ENCODE measurements around the gene GANC.
"Not testable (repeated sequence)": the region's sequence is repeated elsewhere in the genome, so short reads cannot be mapped to it uniquely, and the experiment has no call there.

The GANC gene

GRCh38 chr15:42329992-42330391, 57.0 kb downstream of the GANC start:
- Histone ChIP-seq H3K9ac (ENCODE audit: low read depth, low read length, poor library complexity, severe bottlenecking) (no peak overlapping the region), H3K9me3 (ENCODE audit: insufficient read depth, low read depth, low read length) (no peaks in the 10 kb centered on the region), H3K79me2 (ENCODE audit: insufficient read depth, low read length) (no peaks in the 10 kb centered on the region), H3K27me3 (ENCODE audit: insufficient read depth, low read length, poor library complexity, severe bottlenecking) (no peaks in the 10 kb centered on the region), H4K20me1 (ENCODE audit: insufficient read depth, low read length, poor library complexity, severe bottlenecking) (no peaks in the 10 kb centered on the region), H3K4me3 (ENCODE audit: low read length, poor library complexity, severe bottlenecking) (no peak overlapping the region), H3K4me2 (ENCODE audit: low read depth, low read length, poor library complexity, severe bottlenecking) (no peak overlapping the region), H2AFZ (ENCODE audit: low read length) (no peak overlapping the region), H3K4me1 (ENCODE audit: insufficient read depth, low read length, poor library complexity, severe bottlenecking) (no peaks in the 10 kb centered on the region), H3K36me3 (ENCODE audit: insufficient read depth, low read length) (no peaks in the 10 kb centered on the region), H3K9me2 (replicated peaks; ENCODE audit: low read depth, low read length) (no peaks in the 10 kb centered on the region), H3F3A (ENCODE audit: low read depth) (no peaks in the 10 kb centered on the region)
- no peak for TF ChIP-seq CTCF (conservative IDR thresholded peaks at IDR 0.05; ENCODE audit: low read length)
- TF ChIP-seq EZH2phosphoT487 (IDR thresholded peaks at IDR 0.05; ENCODE audit: borderline replicate concordance) = no peak

GRCh38 chr15:42331235-42331634, 58.2 kb downstream of the GANC start:
- Histone ChIP-seq H3K4me1 (ENCODE audit: insufficient read depth, low read length, poor library complexity, severe bottlenecking) (no peaks in the 10 kb centered on the region), H3K27me3 (ENCODE audit: insufficient read depth, low read length, poor library complexity, severe bottlenecking) (no peaks in the 10 kb centered on the region), H3K79me2 (ENCODE audit: insufficient read depth, low read length) (no peaks in the 10 kb centered on the region), H3K36me3 (ENCODE audit: insufficient read depth, low read length) (no peaks in the 10 kb centered on the region), H3K4me3 (ENCODE audit: low read length, poor library complexity, severe bottlenecking) (no peak overlapping the region), H3K9ac (ENCODE audit: low read depth, low read length, poor library complexity, severe bottlenecking) (no peak overlapping the region), H3F3A (ENCODE audit: low read depth) (no peaks in the 10 kb centered on the region), H3K4me2 (ENCODE audit: low read depth, low read length, poor library complexity, severe bottlenecking) (no peak overlapping the region), H3K9me2 (replicated peaks; ENCODE audit: low read depth, low read length) (no peaks in the 10 kb centered on the region), H3K9me3 (ENCODE audit: insufficient read depth, low read depth, low read length) (no peaks in the 10 kb centered on the region), H4K20me1 (ENCODE audit: insufficient read depth, low read length, poor library complexity, severe bottlenecking) (no peaks in the 10 kb centered on the region), H2AFZ (ENCODE audit: low read length) (no peak overlapping the region)
- no peak for TF ChIP-seq EZH2phosphoT487 (IDR thresholded peaks at IDR 0.05; ENCODE audit: borderline replicate concordance)

- no peaks in the 10 kb centered on the region for H3K4me1 ChIP-seq (ENCODE audit: insufficient read depth, low read length, poor library complexity, severe bottlenecking)
- no peaks in the 10 kb centered on the region for H3F3A ChIP-seq (ENCODE audit: low read depth)
- no peaks in the 10 kb centered on the region for H3K9me3 ChIP-seq (ENCODE audit: insufficient read depth, low read depth, low read length)
- no peak overlapping the region for H3K4me3 ChIP-seq (ENCODE audit: low read length, poor library complexity, severe bottlenecking)
- no peak overlapping the region for H2AFZ ChIP-seq (ENCODE audit: low read length)
- H3K79me2 ChIP-seq (ENCODE audit: insufficient read depth, low read length) = no peaks in the 10 kb centered on the region
- no peaks in the 10 kb centered on the region for H3K27me3 ChIP-seq (ENCODE audit: insufficient read depth, low read length, poor library complexity, severe bottlenecking)
- H4K20me1 ChIP-seq (ENCODE audit: insufficient read depth, low read length, poor library complexity, severe bottlenecking) = no peaks in the 10 kb centered on the region
- no peaks in the 10 kb centered on the region for H3K36me3 ChIP-seq (ENCODE audit: insufficient read depth, low read length)
- TF ChIP-seq EZH2phosphoT487 (IDR thresholded peaks at IDR 0.05; ENCODE audit: borderline replicate concordance) = no peak
- TF ChIP-seq CTCF (conservative IDR thresholded peaks at IDR 0.05; ENCODE audit: low read length) = no peak
- no peak overlapping the region for H3K4me2 ChIP-seq (ENCODE audit: low read depth, low read length, poor library complexity, severe bottlenecking)
- no peak overlapping the region for H3K9ac ChIP-seq (ENCODE audit: low read depth, low read length, poor library complexity, severe bottlenecking)
- no peaks in the 10 kb centered on the region for H3K9me2 ChIP-seq (replicated peaks; ENCODE audit: low read depth, low read length)
Observed at GRCh38 chr15:42332331-42332730, 59.3 kb downstream of the GANC start.

GRCh38 chr15:42335074-42335473, 62.1 kb downstream of the GANC start:
- no peaks in the 10 kb centered on the region for H3K27me3 ChIP-seq (ENCODE audit: insufficient read depth, low read length, poor library complexity, severe bottlenecking)
- H3K9me2 ChIP-seq (replicated peaks; ENCODE audit: low read depth, low read length) = no peaks in the 10 kb centered on the region
- H3K4me3 ChIP-seq (ENCODE audit: low read length, poor library complexity, severe bottlenecking) = no peak overlapping the region
- H3K4me1 ChIP-seq (ENCODE audit: insufficient read depth, low read length, poor library complexity, severe bottlenecking) = peaks cover 6% of the 10 kb centered on the region
- no peaks in the 10 kb centered on the region for H3K36me3 ChIP-seq (ENCODE audit: insufficient read depth, low read length)
- no peak for TF ChIP-seq CTCF (conservative IDR thresholded peaks at IDR 0.05; ENCODE audit: low read length)
- no peak for TF ChIP-seq EZH2phosphoT487 (IDR thresholded peaks at IDR 0.05; ENCODE audit: borderline replicate concordance)
- H3K9ac ChIP-seq (ENCODE audit: low read depth, low read length, poor library complexity, severe bottlenecking) = no peak overlapping the region
- H3K79me2 ChIP-seq (ENCODE audit: insufficient read depth, low read length) = no peaks in the 10 kb centered on the region
- no peaks in the 10 kb centered on the region for H3F3A ChIP-seq (ENCODE audit: low read depth)
- H2AFZ ChIP-seq (ENCODE audit: low read length) = no peak overlapping the region
- no peaks in the 10 kb centered on the region for H4K20me1 ChIP-seq (ENCODE audit: insufficient read depth, low read length, poor library complexity, severe bottlenecking)
- no peaks in the 10 kb centered on the region for H3K9me3 ChIP-seq (ENCODE audit: insufficient read depth, low read depth, low read length)
- no peak overlapping the region for H3K4me2 ChIP-seq (ENCODE audit: low read depth, low read length, poor library complexity, severe bottlenecking)

- H3K9ac ChIP-seq (ENCODE audit: low read depth, low read length, poor library complexity, severe bottlenecking); H3K9me3 ChIP-seq (ENCODE audit: insufficient read depth, low read depth, low read length); H3K9me2 ChIP-seq (replicated peaks; ENCODE audit: low read depth, low read length); H3K4me1 ChIP-seq (ENCODE audit: insufficient read depth, low read length, poor library complexity, severe bottlenecking); H3K36me3 ChIP-seq (ENCODE audit: insufficient read depth, low read length); H3K79me2 ChIP-seq (ENCODE audit: insufficient read depth, low read length); H3K27me3 ChIP-seq (ENCODE audit: insufficient read depth, low read length, poor library complexity, severe bottlenecking); H4K20me1 ChIP-seq (ENCODE audit: insufficient read depth, low read length, poor library complexity, severe bottlenecking); H3K4me3 ChIP-seq (ENCODE audit: low read length, poor library complexity, severe bottlenecking); H2AFZ ChIP-seq (ENCODE audit: low read length); H3F3A ChIP-seq (ENCODE audit: low read depth); H3K4me2 ChIP-seq (ENCODE audit: low read depth, low read length, poor library complexity, severe bottlenecking): not testable (repeated sequence)
Observed at GRCh38 chr15:42336650-42337049, 63.6 kb downstream of the GANC start.
